ACHN (cell line): ENCODE results near the gene ACE.
"Not testable (repeated sequence)": the region's sequence is repeated elsewhere in the genome, so short reads cannot be mapped to it uniquely, and the experiment has no call there.

Source experiments
- DNase-seq: peaks from one replicate; pipeline ENCODE4 v3.0.0-alpha.2; 2015
- in situ Hi-C: cut with HindIII; loops from 2 replicates; pipeline ENCODE4 v1.10.0; 2017; ENCODE audit warnings: low sequenced_read_pairs, low pct_ligation_motif_present, low pct_unique_long_range_greater_than_20kb

ACE gene

DNA sequence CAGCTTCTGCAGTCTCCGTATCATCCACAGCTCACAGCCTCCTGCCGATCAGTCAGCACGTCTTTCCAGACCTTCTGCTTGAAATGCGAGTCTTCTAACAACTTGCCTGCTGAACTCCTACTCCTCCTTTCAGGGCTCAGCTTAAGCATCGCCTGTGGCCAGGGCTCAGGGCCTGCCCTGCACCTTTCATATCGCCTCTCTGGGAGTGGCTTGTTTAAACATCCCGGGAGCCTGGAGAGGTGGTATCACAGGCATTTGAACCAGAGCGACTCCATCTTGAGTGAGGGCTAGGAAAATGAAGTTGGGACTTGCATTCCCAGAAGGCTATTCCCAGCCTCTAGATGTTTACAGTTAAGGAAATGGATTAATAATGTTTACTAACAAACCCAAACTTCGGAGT lies 16.8 kb upstream of the ACE start:
- no peak for DNase-seq
- in situ Hi-C loops: no loop called here

DNA sequence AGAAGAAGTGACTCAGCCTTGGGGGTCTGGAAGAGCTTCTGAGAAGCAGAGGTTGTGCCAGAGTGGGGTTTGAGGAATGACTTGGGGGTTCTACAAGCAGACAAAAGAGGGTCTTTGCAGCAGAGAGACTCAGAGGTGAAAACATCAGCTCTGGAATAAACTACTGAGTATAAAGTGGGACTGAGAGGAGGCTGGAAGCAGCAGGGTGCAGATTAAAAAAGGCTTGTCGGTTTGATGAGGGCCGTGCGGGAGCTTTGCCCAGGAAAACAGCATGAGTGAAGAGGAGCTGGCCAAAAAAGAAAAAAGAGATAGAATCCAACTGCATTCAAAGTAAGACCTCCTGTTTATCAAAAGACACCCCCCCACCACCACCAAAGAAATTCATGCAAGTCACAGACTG lies 13.1 kb upstream of the ACE start:
- in situ Hi-C loops: no loop called here
- no peak for DNase-seq

DNA sequence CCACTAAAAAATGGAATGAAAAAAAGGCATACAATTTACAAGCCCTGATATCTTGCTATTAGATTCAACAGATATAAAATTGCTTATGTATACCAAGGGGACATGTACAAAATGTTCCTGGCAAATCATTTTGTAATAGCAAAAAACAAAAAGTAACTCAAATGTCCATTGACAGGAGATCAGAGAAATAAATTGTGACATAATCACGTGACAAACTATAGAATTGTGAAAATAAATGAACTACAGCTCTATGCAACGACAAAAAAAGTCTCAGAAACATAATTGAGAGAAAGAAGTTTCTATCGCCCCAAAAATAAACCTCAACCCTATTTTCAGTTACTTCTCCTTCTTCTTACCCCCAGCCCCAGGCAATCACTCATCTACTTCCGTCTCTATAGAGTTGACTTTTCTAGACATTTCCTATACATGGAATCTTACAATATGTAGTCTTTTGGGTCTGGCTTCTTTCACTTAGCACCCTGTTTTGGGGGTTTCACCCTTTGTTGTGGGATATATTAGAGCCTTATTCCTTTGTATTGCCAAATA lies 12.1 kb upstream of the ACE start:
- no peak for DNase-seq

DNA sequence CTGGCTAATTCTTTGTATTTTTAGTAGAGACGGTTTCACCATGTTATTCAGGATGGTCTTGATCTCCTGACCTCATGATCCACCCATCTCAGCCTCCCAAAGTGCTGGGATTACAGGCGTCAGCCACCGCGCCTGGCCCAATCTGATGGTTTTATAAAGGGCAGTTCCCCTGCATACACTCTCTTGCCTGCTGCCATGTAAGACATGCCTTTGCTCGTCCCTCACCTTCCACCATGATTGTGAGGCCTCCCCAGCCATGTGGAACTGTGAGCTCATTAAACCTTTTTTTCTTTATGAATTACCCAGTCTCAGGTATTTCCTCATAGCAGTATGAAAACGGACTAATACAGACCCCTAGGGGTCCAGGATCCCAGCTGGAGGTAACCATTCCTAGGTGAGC lies 8.8 kb upstream of the ACE start:
- in situ Hi-C loops: not testable (repeated sequence)

More for the DNA sequence above, 12.1 kb upstream of the ACE start:
- in situ Hi-C loops: no loop called here

DNA sequence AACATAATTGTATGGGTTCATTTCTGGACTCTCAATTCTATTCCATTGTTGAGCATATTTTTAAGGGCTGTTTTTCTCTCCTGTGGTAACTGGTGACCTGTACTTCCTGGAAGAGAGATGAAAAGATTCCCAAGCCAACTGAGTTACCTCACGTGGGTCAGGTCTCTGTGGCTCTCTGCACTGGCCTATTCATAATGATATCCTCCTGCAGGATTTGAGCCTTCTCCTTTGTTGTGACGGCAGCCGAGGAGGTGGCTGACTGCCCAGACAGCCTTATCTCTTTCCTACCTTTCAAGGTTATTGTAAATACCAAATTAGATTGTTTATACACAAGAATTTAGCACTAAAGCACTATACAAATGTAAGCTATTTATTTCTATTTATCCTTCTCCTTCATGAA lies 2.7 kb upstream of the ACE start:
- no peak for DNase-seq
- in situ Hi-C loops: no loop called here

More for the DNA sequence above, 8.8 kb upstream of the ACE start:
- not testable (repeated sequence) for DNase-seq

DNA sequence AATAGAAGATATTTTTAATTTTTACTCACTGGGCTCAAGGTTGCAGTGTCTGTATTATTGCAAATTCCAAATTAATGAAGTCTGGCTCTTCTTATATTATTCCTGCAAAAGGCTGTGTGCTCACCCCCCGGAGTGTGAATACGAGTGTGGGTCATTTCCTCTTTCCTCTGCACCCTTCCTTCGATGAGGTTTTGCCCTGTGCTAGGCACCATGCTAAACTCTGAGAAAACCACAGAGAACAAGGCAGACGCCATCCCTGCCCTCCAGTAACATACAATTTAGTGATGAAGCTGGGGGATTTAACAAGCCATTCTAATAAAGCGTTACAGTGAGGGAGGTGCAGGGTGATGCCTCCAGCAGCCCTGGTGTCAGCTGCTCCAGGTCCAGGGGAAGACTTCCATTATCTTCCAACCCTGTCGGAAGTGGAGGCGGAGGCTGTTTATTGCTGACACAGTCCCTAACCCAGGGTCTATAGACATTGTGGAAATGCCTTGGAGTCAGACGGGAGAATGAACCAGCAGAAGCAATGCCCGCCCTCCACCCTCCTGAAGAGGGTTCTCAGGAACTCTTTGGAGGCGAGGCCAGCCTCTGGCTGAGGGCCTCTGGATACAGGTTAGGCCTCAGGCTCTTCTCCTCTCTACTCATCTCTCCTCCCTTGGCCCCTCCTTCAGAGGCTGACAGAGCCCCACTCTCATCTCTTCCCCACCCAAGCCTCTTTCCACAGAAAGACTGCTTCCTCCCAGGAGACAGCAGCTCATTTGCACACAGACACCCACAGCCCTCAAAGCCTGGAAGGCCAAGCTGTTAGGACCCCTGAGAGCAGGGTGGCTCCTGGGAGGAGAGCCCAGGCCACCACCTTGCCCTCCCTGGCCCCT lies 2.0 kb upstream of the ACE start:
- DNase-seq: no peak
- in situ Hi-C loops: no loop called here

DNA sequence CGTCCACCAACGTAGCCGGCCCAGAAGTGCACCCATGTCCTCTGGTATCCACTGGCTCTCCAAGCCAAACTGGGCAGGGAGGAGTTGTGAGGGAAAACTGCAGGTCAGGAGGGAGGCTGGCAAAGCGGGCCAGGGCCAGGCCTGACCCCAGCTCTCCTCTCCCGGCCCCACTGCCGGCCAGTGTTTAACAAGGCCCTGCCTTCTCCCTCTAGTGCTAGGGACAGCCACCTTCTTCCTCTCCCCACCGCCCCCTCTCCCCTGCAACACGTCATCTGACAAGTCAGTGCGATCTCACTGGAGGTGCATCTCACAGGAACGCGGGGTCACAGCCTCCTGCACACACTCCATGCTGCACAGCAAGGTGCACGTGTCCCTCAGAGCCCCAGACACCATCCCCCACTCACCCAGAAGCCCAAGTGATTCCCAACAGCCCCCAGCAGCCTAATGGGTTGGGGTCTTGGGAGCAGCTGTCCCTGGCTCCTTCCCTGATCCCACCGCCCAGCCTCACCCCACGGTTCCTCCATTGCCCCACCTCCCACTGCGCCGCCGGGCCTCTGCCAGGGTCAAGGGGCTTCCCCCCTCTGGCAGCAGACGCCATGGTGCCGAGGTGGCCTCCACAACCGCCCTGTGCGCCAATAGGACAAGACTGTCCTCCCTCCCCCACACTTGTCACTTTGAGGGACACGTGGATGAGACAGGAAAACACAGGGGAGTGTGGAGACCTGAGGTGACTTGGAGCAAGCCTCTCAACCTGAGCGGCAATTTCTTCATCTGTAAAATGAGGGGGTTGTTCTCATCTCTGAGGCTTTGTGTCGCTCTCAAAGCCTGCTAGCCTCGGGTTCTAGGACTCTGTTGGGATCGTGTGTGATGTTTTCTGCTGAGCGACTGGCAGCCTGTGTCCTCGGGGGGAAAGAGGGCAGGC lies 1.1 kb upstream of the ACE start:
- DNase-seq: no peak
- in situ Hi-C loops: no loop called here

DNA sequence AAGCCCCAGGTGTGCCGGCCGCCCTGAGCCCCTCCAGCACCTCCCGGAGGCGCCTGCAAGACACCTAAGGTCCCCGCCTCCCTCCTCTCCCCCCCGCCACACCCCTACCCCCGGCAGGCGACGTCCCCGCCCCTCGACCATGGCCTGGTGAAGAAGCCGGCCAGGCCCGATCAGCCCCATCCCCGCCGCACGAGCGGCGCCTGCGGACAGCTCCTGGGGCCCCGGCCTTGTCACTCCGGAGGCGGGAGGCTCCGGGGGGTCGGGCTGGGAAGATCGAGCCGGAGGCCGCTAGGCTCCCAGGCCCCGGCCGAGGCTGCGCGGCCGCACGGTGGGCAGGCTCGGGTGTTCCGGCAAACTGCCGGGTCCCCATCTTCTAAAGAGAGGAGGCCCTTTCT lies 405 bp upstream of the ACE start:
- peak; percentile 12 for DNase-seq
- in situ Hi-C loops: no loop called here

DNA sequence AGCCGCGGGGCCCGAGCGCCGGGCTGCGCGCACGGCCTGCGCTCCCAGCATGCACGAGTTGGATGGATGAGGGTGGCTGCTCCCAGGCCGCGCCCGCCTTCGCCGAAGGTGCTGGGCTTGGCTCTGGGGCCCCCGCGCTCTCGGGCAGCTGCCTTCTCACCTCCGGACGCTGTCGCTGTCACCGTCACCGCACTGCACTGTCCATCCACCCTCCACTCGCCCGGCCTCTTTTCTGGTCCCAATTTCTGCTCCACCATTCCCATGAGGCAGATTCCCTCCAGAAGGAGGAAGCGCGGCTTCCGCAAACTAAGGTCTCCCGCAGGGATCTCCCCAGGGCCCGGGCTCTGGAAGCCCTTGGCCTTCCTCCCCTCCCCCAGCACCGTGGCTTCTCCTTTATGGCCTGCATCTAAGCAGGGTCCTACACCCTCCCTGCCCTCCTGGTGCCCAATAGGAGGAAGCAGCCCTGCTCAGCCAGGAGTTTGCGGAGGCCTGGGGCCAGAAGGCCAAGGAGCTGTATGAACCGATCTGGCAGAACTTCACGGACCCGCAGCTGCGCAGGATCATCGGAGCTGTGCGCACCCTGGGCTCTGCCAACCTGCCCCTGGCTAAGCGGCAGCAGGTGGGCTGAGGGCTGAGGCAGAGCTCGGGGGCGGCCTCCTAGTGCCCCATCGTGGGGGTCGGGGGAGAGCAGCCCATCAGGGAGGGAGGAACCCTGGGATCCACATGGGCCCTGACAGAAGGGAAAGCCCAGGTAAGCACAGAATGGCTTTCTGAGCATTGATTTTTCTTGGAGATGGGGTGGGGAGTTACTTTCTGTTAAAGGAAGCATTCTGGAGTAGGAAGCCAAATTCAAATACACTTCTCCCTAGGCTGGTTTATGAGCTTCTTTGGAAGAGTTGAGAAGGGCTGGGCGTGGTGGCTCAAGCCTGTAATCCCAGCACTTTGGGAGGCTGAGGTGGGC lies 899 bp downstream of the ACE start:
- no peak for DNase-seq

DNA sequence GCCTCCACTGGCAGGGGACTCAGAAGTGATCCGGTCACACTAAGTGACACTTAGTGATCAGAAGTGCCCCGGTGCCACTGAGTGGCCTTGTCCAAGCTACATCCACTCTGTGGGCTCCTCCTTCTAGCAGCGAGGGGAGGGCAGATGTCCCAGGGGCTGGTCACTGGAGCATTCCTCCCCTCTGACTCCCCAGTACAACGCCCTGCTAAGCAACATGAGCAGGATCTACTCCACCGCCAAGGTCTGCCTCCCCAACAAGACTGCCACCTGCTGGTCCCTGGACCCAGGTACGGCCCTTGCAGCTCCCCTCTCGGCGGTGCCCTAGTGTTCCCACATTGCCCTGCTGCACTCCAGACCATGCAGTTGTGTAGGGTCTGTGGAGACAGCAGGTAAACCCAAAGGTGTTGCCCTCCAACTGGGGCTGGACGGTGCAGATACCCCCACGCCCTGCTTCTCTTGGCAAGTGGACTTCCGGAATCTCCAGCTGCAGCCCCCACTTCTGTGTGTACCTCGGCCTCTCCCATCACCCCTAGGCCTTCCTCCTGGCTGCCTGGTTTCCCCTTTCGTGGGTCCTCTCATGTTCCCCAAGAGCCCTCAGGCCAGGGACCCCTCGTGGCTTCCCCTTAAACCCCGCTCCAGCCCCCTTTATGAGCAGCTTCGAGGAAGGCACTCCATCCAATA lies 2.1 kb downstream of the ACE start:
- DNase-seq: peak; percentile 86
- in situ Hi-C loops: no loop called here

More for the DNA sequence above, 899 bp downstream of the ACE start:
- in situ Hi-C loops: no loop called here

DNA sequence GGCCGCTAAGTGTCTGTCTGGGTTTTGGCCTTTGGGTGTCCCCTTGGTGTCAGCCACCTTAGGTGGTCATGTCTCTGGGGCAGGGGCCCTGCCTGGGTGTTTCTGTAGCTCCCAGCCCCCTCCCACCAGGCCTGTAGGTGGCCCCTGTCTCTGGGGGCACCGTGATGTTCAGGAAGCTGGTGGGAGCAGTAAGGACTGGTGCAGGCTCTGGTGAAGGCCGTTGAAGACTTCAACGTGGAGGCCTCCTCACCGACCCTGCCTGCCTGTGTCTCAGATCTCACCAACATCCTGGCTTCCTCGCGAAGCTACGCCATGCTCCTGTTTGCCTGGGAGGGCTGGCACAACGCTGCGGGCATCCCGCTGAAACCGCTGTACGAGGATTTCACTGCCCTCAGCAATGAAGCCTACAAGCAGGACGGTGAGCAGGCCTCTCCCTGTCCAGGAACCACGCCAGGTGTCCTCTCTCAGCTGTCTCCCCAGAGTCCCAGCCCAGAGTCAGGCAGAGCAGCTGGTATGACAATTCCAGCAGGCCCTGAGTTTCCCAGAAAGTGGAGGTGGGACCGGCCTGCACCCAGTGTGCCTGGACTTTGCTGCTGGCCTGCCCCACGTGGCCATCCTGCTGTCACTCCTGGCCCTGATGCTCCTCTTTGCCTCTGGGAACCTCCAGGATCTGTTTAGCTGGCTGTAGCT lies 2.8 kb downstream of the ACE start:
- in situ Hi-C loops: no loop called here
- DNase-seq: no peak

DNA sequence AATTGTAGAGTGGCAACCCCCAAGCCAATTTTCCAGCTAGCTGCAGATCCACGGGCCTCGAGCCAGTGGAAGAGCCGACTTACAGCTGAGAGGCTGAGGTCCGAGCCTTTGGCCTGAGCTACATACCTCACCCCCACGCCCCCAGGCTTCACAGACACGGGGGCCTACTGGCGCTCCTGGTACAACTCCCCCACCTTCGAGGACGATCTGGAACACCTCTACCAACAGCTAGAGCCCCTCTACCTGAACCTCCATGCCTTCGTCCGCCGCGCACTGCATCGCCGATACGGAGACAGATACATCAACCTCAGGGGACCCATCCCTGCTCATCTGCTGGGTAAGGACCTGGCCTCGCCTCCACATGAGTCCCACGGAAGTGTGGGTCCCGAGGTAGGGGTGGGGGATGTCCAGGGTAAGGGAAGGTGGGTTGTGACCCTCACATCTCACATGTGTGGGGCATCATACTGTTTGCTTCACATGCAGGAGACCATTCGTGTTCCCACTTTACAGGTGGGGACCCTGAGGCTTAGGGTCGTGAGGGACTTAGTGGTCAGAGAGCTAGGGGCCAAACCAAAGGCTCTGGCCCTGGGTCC lies 3.4 kb downstream of the ACE start:
- in situ Hi-C loops: no loop called here
- DNase-seq: no peak

DNA sequence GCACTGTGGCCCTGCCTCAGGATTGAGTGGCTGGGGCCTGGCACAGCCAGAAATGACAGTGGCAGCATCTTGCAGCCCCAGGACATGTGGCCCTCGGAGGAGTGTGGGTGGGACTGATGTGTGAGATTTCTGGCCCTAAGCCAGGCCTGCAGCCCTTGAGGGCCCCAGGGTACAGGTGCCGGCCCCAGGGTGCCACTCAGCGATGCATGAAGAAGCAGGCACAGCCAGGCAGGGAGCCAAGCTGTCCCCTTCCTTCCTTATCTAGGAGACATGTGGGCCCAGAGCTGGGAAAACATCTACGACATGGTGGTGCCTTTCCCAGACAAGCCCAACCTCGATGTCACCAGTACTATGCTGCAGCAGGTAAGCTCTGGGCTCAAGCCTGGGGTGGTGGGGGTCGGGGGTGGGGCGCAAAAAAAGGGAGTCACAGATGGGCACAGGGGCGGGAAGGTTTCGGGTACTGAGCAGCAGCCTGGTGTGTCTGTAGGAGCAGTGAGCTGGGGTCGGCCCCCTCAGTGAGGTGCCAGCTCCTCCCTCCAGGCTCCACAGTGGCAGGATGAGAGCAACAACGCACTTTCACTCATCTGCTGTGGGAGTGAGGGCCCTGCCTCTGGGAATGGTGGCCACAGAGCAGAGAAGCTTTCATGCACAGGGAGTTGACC lies 4.1 kb downstream of the ACE start:
- in situ Hi-C loops: no loop called here
- no peak for DNase-seq

DNA sequence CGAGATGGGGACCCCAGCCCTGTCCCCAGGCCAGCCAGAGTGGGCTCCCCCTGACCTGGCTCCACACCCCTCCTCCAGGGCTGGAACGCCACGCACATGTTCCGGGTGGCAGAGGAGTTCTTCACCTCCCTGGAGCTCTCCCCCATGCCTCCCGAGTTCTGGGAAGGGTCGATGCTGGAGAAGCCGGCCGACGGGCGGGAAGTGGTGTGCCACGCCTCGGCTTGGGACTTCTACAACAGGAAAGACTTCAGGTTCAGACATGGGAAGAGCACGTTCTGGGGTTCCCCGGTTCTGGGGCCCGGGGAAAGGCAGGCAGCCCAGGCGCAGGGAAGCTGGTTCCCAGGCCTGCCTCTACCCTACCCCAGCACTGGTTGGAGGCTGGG lies 4.6 kb downstream of the ACE start:
- in situ Hi-C loops: no loop called here
- no peak for DNase-seq

DNA sequence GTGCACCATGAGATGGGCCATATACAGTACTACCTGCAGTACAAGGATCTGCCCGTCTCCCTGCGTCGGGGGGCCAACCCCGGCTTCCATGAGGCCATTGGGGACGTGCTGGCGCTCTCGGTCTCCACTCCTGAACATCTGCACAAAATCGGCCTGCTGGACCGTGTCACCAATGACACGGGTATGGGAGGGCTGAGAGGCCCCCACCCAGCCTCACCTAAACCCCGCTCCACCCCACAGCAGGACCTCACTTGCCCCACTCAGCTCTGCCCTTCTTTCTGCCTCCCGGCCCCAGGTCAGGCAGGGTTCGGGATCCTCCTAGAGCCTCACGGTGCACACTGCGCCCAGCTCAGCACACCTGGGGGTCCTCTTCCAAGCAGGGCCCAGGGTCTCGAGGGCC lies 5.6 kb downstream of the ACE start:
- no peak for DNase-seq
- in situ Hi-C loops: no loop called here

DNA sequence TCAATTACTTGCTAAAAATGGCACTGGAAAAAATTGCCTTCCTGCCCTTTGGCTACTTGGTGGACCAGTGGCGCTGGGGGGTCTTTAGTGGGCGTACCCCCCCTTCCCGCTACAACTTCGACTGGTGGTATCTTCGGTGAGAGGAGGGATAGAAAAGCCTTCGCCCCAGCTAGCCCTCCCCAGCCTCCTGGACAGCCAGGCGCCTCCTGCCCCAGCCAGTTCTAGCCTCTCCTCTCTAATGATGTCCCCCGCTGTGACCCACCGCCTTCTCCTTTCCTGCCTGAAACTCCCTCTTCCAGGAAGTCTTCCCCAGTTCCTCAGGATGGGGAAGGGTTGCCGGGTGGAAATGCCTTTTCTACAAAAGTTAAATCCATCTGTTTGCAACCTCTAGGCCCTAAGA lies 6.2 kb downstream of the ACE start:
- no peak for DNase-seq
- in situ Hi-C loops: no loop called here
